B cell (primary cell): ENCODE data around the gene CACNA2D2. TPM values are rescaled to one million over a fixed set of nuclear protein-coding genes. Genes with fewer than 3 reads are reported as not detected.

Experiments
- ATAC-seq: fragments of 200-7000 bp; cut with Tn5 transposase; one replicate; pipeline ENCODE4 v1.10.0; 2021; ENCODE audit warnings: low read depth, mild to moderate bottlenecking, moderate number of reproducible peaks, moderate library complexity
- CTCF ChIA-PET: fragments of 350-600 bp; sonication (Branson Sonifier 250); formaldehyde crosslinking; loops from one replicate; lab custom pipeline; 2021; ENCODE audit warnings: antibody characterized with exemption, inconsistent platforms; lab: Charles Lee
- POLR2A ChIA-PET: fragments of 350-600 bp; sonication (Branson Sonifier 250); formaldehyde crosslinking; loops from one replicate; lab custom pipeline; 2021; ENCODE audit warnings: antibody characterized with exemption; lab: Charles Lee
- DNase-seq: peaks from one replicate; pipeline ENCODE4 v3.0.0; 2013
- H2AFZ ChIP-seq: 2 replicates; pipeline ENCODE4 v1.6.1; 2012; ENCODE audit warnings: mild to moderate bottlenecking, low read depth, low read length; ENCODE audit not compliant: insufficient read depth, poor library complexity, severe bottlenecking
- H3K27ac ChIP-seq, 2 donors: 1 replicate in 1 of 2; 2 replicates in 1 of 2; pipeline ENCODE4 v1.5.1; 2012 to 2013; ENCODE audit warnings: low read length in 2 of 2, mild to moderate bottlenecking in 2 of 2, moderate library complexity in 1 of 2
- H3K27me3 ChIP-seq, 4 experiments: fragments of 200-600 bp in 1 of 4; sonication (generic) in 1 of 4; replicated peaks in 1 of 4; 1 replicate in 2 of 4; 2 replicates in 2 of 4; pipeline versions ENCODE4 v1.6.1 to v1.7.0; 2013 to 2016; ENCODE audit warnings: low read length in 3 of 4, mild to moderate bottlenecking in 2 of 4, mixed read lengths in 1 of 4, moderate library complexity in 1 of 4; ENCODE audit not compliant: insufficient read depth in 4 of 4, control insufficient read depth in 3 of 4; ENCODE audit errors: control extremely low read depth in 1 of 4
- H3K36me3 ChIP-seq, 2 experiments: replicated peaks in 1 of 2; 1 replicate in 1 of 2; 2 replicates in 1 of 2; pipeline versions ENCODE4 v1.6.1 to v1.7.1; 2013; ENCODE audit warnings: low read length in 1 of 2; ENCODE audit not compliant: insufficient read depth in 2 of 2, control insufficient read depth in 1 of 2; ENCODE audit errors: control extremely low read depth in 1 of 2, extremely low read depth in 1 of 2
- H3K4me1 ChIP-seq, 2 donors: fragments of 200-600 bp in 1 of 2; sonication (generic) in 1 of 2; 1 replicate in 1 of 2; 2 replicates in 1 of 2; pipeline versions ENCODE4 v1.5.1 to v1.6.1; 2013 to 2017; ENCODE audit warnings: low read length in 2 of 2; ENCODE audit not compliant: control insufficient read depth in 2 of 2, insufficient read depth in 2 of 2
- H3K4me2 ChIP-seq: replicated peaks from 2 replicates; pipeline ENCODE3; 2012; ENCODE audit warnings: mild to moderate bottlenecking, low read depth, low read length; ENCODE audit not compliant: poor library complexity, severe bottlenecking
- H3K4me3 ChIP-seq, 5 experiments: fragments of 200-600 bp in 1 of 5; sonication (generic) in 1 of 5; 1 replicate in 3 of 5; 2 replicates in 2 of 5; pipeline versions ENCODE4 v1.5.1 to v1.7.0; 2011 to 2016; ENCODE audit warnings: low read length in 4 of 5, mild to moderate bottlenecking in 4 of 5, low read depth in 2 of 5, control low read depth in 1 of 5, moderate library complexity in 1 of 5; ENCODE audit not compliant: insufficient read depth in 1 of 5; ENCODE audit errors: control extremely low read depth in 1 of 5, extremely low read depth in 1 of 5
- H3K79me2 ChIP-seq: fragments of 200-600 bp; sonication (generic); one replicate; pipeline ENCODE4 v1.6.0; 2016; ENCODE audit warnings: low read length; ENCODE audit not compliant: control insufficient read depth, insufficient read depth
- H3K9ac ChIP-seq: fragments of 200-600 bp; sonication (generic); 2 replicates; pipeline ENCODE4 v1.6.1; 2017; ENCODE audit warnings: mild to moderate bottlenecking, low read length, moderate library complexity
- H3K9me3 ChIP-seq, 3 donors: one replicate each; pipeline versions ENCODE4 v1.6.1 to v1.7.1; 2013; ENCODE audit warnings: low read length in 2 of 3; ENCODE audit not compliant: control insufficient read depth in 2 of 3, insufficient read depth in 1 of 3; ENCODE audit errors: control extremely low read depth in 1 of 3
- H4K20me1 ChIP-seq: 2 replicates; pipeline ENCODE4 v1.6.0; 2012; ENCODE audit warnings: mild to moderate bottlenecking, low read length; ENCODE audit not compliant: insufficient read depth, control insufficient read depth, poor library complexity, severe bottlenecking
- H3K27ac Mint-ChIP-seq: one replicate; pipeline ENCODE4 v1.8.0; 2021; ENCODE audit warnings: mixed read lengths
- H3K27me3 Mint-ChIP-seq: one replicate; pipeline ENCODE4 v1.8.0; 2021; ENCODE audit warnings: mixed read lengths
- H3K4me1 Mint-ChIP-seq: one replicate; pipeline ENCODE4 v1.8.0; 2021; ENCODE audit warnings: mixed read lengths
- H3K4me3 Mint-ChIP-seq: one replicate; pipeline ENCODE4 v1.8.0; 2021; ENCODE audit warnings: mixed read lengths
- H3K9me3 Mint-ChIP-seq: one replicate; pipeline ENCODE4 v1.8.0; 2022; ENCODE audit warnings: mixed read lengths; ENCODE audit not compliant: insufficient read depth
- EZH2 ChIP-seq: IDR thresholded peaks from 2 replicates; pipeline ENCODE4 v1.6.1; 2012; ENCODE audit warnings: borderline replicate concordance, low read depth, mild to moderate bottlenecking, moderate library complexity, low read length; ENCODE audit not compliant: insufficient read depth, poor library complexity, severe bottlenecking
- WGBS: methylation state at CpG from one replicate; pipeline ENCODE4 v1.1.5; 2013; ENCODE audit warnings: missing lambda C conversion rate; ENCODE audit not compliant: insufficient coverage; 5-methylcytosine and 5-hydroxymethylcytosine counted together
- intact Hi-C: fragments of 100-400 bp; cut with micrococcal nuclease; formaldehyde crosslinking; loops from one replicate; pipeline ENCODE4 v1.10.0; 2022
- polyA plus RNA-seq: library from polyadenylated mRNA; depleted of rRNA; stranded (reverse); fragments of >200 nt; gene quantifications from 2 replicates; pipeline ENCODE4 v1.2.3, GENCODE V29; 2012
- total RNA-seq, 2 donors: library from RNA; stranded (reverse); fragments of 120-200 nt in 1 of 2; gene quantifications; 1 replicate in 1 of 2; 2 replicates in 1 of 2; pipeline versions ENCODE4 v1.2.3 to v1.2.4, GENCODE V29; 2013 to 2022
- TF ChIP-seq, protein P1 (sequence below): fragments of 200-600 bp; IDR thresholded peaks from one replicate; pipeline ENCODE4 v1.8.0; 2022; ENCODE audit warnings: antibody characterized with exemption, mild to moderate bottlenecking

Gene CACNA2D2
- total and polyA plus RNA-seq, 2 donors (not counting 1 experiment from before 2014, with no cell fraction given): 0.69 to 1.2 TPM

DNA sequence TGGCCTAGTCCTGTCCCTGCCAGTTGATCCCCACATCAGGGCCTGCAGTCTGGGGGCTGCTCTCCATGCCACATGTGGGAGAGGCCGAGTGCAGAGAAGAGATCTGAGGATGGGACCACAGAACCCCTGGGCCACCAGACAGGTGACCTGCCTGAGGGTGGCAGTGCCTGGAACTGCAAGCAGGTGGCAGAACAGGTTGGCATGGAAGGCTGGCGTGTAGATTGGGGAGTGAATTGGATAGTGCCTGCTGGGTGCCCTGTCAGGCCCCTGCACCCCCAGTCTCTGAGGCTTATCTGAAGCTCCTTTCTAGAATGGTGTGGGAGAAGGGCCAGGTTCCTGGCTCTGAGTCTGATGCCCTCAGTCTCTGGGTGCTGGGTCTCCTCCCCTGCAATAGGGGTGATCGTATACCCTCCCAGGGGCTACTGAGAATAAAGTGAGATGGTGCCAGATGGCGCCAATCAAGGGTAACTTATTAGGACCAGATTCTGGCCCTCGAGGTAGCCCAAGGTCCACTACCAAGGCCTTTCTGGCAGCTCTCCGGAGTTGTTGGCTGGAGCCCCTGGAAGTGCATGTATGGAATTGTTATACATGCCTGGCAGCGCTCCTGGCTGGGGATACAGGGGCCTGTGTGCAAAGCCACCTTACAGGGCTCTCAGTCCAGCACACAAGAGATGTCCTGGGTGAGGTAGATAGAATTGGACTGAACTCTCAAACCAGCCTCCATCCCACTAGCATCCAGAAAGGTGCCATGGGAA lies 48.4 kb upstream of the CACNA2D2 start:
- ATAC-seq (no peak), DNase-seq (no peak)
- Histone ChIP-seq H2AFZ (no peak overlapping the region), H3K4me2 (no peak overlapping the region), H3K9ac (no peak overlapping the region), H3K27ac (no peak overlapping the region), H4K20me1 (no peaks in the 10 kb centered on the region), H3K4me3 (no peak overlapping the region), H3K79me2 (no peaks in the 10 kb centered on the region), H3K4me1 (no peaks in the 10 kb centered on the region), H3K9me3 (no peaks in the 10 kb centered on the region), H3K36me3 (no peaks in the 10 kb centered on the region), H3K27me3 (peaks cover 0 to 2% (median 0%) of the 10 kb centered on the region in 4 experiments)
- ChIA-PET CTCF (interaction anchor here (0.8 to 2.3 kb wide), 7 partner anchors 9 to 205 kb away, joined by 3 to 14 read pairs (median 4); partner anchors contain the start of genes CISH and HEMK1), POLR2A (no interaction called here)
- WGBS: 89% methylated on average over 7 of the region's 7 CpGs
- Mint-ChIP-seq H3K4me1 (no peaks in the 10 kb centered on the region), H3K27me3 (no peaks in the 10 kb centered on the region), H3K4me3 (no peak overlapping the region), H3K27ac (no peak overlapping the region), H3K9me3 (no peaks in the 10 kb centered on the region)
- intact Hi-C loops: no loop called here
- TF ChIP-seq, protein P1, sequence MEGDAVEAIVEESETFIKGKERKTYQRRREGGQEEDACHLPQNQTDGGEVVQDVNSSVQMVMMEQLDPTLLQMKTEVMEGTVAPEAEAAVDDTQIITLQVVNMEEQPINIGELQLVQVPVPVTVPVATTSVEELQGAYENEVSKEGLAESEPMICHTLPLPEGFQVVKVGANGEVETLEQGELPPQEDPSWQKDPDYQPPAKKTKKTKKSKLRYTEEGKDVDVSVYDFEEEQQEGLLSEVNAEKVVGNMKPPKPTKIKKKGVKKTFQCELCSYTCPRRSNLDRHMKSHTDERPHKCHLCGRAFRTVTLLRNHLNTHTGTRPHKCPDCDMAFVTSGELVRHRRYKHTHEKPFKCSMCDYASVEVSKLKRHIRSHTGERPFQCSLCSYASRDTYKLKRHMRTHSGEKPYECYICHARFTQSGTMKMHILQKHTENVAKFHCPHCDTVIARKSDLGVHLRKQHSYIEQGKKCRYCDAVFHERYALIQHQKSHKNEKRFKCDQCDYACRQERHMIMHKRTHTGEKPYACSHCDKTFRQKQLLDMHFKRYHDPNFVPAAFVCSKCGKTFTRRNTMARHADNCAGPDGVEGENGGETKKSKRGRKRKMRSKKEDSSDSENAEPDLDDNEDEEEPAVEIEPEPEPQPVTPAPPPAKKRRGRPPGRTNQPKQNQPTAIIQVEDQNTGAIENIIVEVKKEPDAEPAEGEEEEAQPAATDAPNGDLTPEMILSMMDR: no peak
- no peak for TF ChIP-seq EZH2

DNA sequence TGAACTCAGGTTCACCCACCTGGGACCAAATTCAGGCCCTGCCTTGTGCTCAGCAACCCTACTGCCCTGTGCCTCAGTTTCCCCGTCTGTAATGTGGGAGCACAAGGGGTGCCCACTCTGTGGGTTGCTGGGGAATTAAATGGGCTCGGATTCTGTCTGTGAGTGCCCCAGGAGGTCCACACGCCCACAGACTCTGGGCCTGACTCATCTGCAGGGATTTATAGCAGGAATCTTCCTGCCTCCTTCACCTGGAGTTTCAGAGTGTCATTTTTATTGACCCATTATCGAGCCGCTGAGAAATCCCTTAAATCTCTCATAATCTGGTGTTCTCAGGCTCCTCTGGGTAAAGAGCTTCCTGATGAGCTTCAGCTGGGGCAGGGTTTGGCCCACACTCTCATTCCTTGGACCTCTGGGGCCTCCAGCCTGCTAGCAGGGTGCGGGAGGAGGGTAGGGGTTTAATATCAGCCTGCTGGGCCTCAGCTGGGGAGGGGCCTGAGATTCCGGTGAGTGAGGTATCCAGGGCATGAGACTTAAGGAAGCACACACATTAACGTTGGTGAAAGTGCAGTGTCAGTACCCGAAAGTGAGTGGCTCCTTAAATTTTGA lies 47.7 kb upstream of the CACNA2D2 start:
- TF ChIP-seq, protein P1: no peak
- no peak for TF ChIP-seq EZH2
- Histone ChIP-seq H3K9ac (no peak overlapping the region), H3K4me3 (no peak overlapping the region), H3K79me2 (no peaks in the 10 kb centered on the region), H3K9me3 (no peaks in the 10 kb centered on the region), H2AFZ (no peak overlapping the region), H3K27me3 (peaks cover 0 to 3% (median 0%) of the 10 kb centered on the region in 4 experiments), H4K20me1 (no peaks in the 10 kb centered on the region), H3K4me2 (no peak overlapping the region), H3K4me1 (no peaks in the 10 kb centered on the region), H3K36me3 (no peaks in the 10 kb centered on the region), H3K27ac (no peak overlapping the region)
- Mint-ChIP-seq H3K4me3 (no peak overlapping the region), H3K27ac (no peak overlapping the region), H3K9me3 (no peaks in the 10 kb centered on the region), H3K4me1 (no peaks in the 10 kb centered on the region), H3K27me3 (no peaks in the 10 kb centered on the region)
- no peak for ATAC-seq
- CTCF ChIA-PET: interaction anchor here (1.0 to 2.7 kb wide), 9 partner anchors 9 to 204 kb away, joined by 3 to 14 read pairs (median 5); partner anchors contain the start of genes C3orf18, CISH and HEMK1
- 64% methylated on average over 6 of the region's 9 CpGs for WGBS
- intact Hi-C loops: no loop called here
- POLR2A ChIA-PET: no interaction called here
- no peak for DNase-seq
